OCI-LY3 (cell line): Measurements from ENCODE around the gene KYAT1.

Experiments used
- H2AFZ ChIP-seq: fragments of 200-600, 300-600 bp; shearing (Covaris generic); 2 replicates; pipeline ENCODE4 v1.6.0; 2014; ENCODE audit warnings: antibody characterized with exemption, low read depth, low read length
- H3K27ac ChIP-seq: fragments of 200-600, 300-600 bp; sonication (generic); 2 replicates; pipeline ENCODE4 v1.5.1; 2014; ENCODE audit warnings: mild to moderate bottlenecking, low read length, moderate library complexity, mixed read lengths
- H3K27me3 ChIP-seq: fragments of 200-600, 300-600 bp; sonication (generic); 2 replicates; pipeline ENCODE4 v1.6.1; 2014; ENCODE audit warnings: low read depth, low read length, mixed read lengths
- H3K36me3 ChIP-seq: fragments of 200-600, 300-600 bp; sonication (generic); replicated peaks from 2 replicates; pipeline ENCODE3; 2014; ENCODE audit warnings: low read depth, low read length, mixed read lengths
- H3K4me1 ChIP-seq: fragments of 300-600, 200-600 bp; sonication (generic); 2 replicates; pipeline ENCODE4 v1.6.1; 2014; ENCODE audit warnings: low read length, mixed read lengths
- H3K4me2 ChIP-seq: fragments of 200-600, 300-600 bp; sonication (generic); 2 replicates; pipeline ENCODE4 v1.6.1; 2014; ENCODE audit warnings: low read length, mixed read lengths
- H3K4me3 ChIP-seq: fragments of 300-600, 200-600 bp; sonication (generic); 2 replicates; pipeline ENCODE4 v1.5.1; 2014; ENCODE audit warnings: antibody characterized with exemption, mild to moderate bottlenecking, low read length, moderate library complexity
- H3K79me2 ChIP-seq: fragments of 300-600, 200-600 bp; shearing (Covaris generic); 2 replicates; pipeline ENCODE4 v1.6.1; 2014; ENCODE audit warnings: mild to moderate bottlenecking, low read length, mixed read lengths
- H3K9ac ChIP-seq: fragments of 300-600, 200-600 bp; shearing (Covaris generic); 2 replicates; pipeline ENCODE4 v1.6.0; 2014; ENCODE audit warnings: mild to moderate bottlenecking, low read length, moderate library complexity
- H3K9me3 ChIP-seq: fragments of 200-600, 300-600 bp; shearing (Covaris generic); 2 replicates; pipeline ENCODE4 v1.6.1; 2014; ENCODE audit warnings: low read length, mixed read lengths; ENCODE audit not compliant: insufficient read depth
- H4K20me1 ChIP-seq: fragments of 200-600, 300-600 bp; sonication (generic); 2 replicates; pipeline ENCODE4 v1.6.1; 2016; ENCODE audit warnings: low read length, mixed read lengths; ENCODE audit not compliant: insufficient read depth
- EZH2phosphoT487 ChIP-seq: fragments of 200-600 bp; shearing (Covaris generic); IDR thresholded peaks from 2 replicates; pipeline ENCODE4 v1.6.1; 2018; ENCODE audit warnings: antibody characterized with exemption, mixed run types, low read depth
- TF ChIP-seq, protein P1 (sequence below): fragments of 200-600, 300-600 bp; sonication (generic); IDR thresholded peaks from 2 replicates; pipeline ENCODE4 v1.5.1; 2014; ENCODE audit warnings: antibody characterized with exemption, low read length, low read depth

Gene KYAT1

DNA sequence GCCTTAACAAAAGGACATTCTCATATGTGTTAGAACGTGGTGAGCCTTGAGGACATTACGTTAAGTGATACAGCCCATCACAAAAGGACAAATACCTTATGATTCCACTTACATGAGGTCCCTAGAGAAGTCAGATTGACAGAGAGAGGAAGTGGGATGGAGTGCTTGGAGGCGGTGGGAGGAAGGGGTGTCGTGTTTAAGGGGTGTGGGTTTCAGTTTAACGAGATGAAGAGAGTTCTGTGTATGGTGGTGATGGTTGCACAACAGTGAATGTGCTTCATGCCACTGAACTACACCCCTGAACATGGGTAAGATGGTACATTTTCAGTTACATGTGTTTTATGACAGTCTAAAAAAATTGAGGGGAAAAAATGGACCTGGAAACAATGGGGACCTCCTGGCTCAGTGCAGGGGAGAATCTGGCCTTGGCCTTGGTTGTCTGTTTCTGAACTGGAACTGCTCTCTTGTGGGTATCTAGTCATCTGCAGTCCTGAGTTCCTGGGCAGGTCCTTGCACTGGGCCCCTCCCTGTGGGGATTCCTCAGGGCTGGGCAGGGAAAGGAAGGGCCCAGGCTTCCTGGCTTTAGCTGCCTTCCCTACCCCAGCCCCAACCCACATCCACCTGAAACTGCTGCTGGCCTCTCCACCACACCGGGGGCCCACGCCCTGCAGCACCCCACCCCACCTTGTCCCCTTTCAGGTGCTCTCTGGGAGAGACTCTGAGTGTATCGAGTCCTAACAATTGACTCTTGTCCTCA lies 18.0 kb upstream of the KYAT1 start:
- H3K4me1 ChIP-seq, result peaks cover 17% of the 10 kb centered on the region; the same call in 1 of the 2 replicates
- H3K4me2 ChIP-seq, result no peak overlapping the region
- 0 out of 2 replicates have a peak, but pooled peaks cover 4% of the 10 kb centered on the region for H4K20me1 ChIP-seq
- no peaks in the 10 kb centered on the region for H3K27me3 ChIP-seq
- H3K4me3 ChIP-seq, result no peak overlapping the region
- H3K9ac ChIP-seq, result no peak overlapping the region
- H3K36me3 ChIP-seq, result peaks cover 6% of the 10 kb centered on the region
- H3K79me2 ChIP-seq, result no peaks in the 10 kb centered on the region
- no peak overlapping the region for H3K27ac ChIP-seq
- no peaks in the 10 kb centered on the region for H3K9me3 ChIP-seq
- TF ChIP-seq, protein P1, sequence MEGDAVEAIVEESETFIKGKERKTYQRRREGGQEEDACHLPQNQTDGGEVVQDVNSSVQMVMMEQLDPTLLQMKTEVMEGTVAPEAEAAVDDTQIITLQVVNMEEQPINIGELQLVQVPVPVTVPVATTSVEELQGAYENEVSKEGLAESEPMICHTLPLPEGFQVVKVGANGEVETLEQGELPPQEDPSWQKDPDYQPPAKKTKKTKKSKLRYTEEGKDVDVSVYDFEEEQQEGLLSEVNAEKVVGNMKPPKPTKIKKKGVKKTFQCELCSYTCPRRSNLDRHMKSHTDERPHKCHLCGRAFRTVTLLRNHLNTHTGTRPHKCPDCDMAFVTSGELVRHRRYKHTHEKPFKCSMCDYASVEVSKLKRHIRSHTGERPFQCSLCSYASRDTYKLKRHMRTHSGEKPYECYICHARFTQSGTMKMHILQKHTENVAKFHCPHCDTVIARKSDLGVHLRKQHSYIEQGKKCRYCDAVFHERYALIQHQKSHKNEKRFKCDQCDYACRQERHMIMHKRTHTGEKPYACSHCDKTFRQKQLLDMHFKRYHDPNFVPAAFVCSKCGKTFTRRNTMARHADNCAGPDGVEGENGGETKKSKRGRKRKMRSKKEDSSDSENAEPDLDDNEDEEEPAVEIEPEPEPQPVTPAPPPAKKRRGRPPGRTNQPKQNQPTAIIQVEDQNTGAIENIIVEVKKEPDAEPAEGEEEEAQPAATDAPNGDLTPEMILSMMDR, result no peak
- TF ChIP-seq EZH2phosphoT487, result no peak
- H2AFZ ChIP-seq, result no peak overlapping the region

DNA sequence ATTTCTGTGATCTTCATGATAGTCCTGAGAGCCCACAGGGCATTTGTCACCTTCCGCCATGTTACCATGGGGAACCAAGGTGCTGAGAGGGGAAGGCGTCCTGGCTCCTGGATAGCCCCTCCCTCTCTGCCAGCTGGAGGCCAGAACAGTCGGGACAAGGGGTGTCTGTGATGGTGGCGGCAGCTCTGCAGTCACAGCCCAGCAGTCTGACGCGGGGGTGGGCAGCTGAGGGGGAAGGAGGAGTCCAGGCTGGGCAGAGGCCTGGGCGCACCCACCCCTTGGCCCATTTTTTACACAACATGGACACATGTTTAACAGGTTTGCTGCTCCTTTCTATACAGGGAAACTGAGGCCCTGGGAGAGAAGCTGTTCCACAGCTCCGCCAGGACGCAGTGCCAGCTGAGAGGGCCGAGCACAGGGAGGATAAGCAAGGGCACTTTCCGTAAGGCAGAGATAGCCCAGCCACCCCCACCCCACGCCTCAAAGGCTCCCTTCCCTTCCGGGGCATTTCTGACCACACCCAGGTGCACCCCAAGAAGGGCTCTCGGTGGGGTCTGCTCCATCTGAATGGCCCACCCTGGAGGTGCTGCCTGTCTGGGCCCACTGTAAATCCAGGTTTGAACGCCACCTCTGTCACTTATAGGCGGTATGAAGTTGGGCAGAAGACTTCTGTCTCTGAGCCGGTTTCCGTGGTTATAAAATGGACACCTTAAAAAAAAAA lies 17.3 kb upstream of the KYAT1 start:
- Histone ChIP-seq H3K4me3 (no peak overlapping the region), H3K4me2 (no peak overlapping the region), H3K4me1 (peaks cover 17% of the 10 kb centered on the region; the same call in 1 of the 2 replicates), H4K20me1 (0 out of 2 replicates have a peak, but pooled peaks cover 4% of the 10 kb centered on the region), H3K36me3 (peaks cover 6% of the 10 kb centered on the region), H2AFZ (no peak overlapping the region), H3K9me3 (no peaks in the 10 kb centered on the region), H3K27me3 (no peaks in the 10 kb centered on the region), H3K79me2 (no peaks in the 10 kb centered on the region), H3K9ac (no peak overlapping the region), H3K27ac (no peak overlapping the region)
- TF ChIP-seq, protein P1, result no peak
- no peak for TF ChIP-seq EZH2phosphoT487

DNA sequence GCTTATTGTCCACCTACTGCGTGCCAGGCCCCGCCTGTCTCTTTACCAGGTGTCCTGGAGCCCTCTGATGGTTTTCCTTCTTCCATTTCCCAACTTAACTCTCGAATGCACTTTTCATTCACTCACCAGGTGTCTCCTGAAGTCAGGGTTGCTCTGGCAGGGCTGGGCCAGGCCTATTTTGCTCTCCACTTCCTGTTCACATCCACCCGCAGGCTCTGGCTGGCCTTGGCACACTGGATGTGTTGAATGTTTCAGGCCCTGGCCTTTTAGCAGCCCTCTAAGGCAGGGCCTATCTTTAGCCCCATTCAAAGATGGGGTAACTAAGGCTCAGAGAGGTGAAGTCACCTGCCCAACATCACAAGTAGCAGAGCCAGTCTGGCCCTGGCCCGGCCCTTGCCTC lies 16.6 kb upstream of the KYAT1 start:
- H3K27ac ChIP-seq, result no peak overlapping the region
- H2AFZ ChIP-seq, result no peak overlapping the region
- no peaks in the 10 kb centered on the region for H3K9me3 ChIP-seq
- H3K27me3 ChIP-seq, result no peaks in the 10 kb centered on the region
- no peak overlapping the region for H3K9ac ChIP-seq
- H3K4me3 ChIP-seq, result no peak overlapping the region
- no peaks in the 10 kb centered on the region for H3K79me2 ChIP-seq
- peaks cover 7% of the 10 kb centered on the region for H3K36me3 ChIP-seq
- 0 out of 2 replicates have a peak, but pooled peaks cover 4% of the 10 kb centered on the region for H4K20me1 ChIP-seq
- H3K4me2 ChIP-seq, result no peak overlapping the region
- peaks cover 17% of the 10 kb centered on the region; the same call in 1 of the 2 replicates for H3K4me1 ChIP-seq
- no peak for TF ChIP-seq EZH2phosphoT487
- TF ChIP-seq, protein P1, result no peak

DNA sequence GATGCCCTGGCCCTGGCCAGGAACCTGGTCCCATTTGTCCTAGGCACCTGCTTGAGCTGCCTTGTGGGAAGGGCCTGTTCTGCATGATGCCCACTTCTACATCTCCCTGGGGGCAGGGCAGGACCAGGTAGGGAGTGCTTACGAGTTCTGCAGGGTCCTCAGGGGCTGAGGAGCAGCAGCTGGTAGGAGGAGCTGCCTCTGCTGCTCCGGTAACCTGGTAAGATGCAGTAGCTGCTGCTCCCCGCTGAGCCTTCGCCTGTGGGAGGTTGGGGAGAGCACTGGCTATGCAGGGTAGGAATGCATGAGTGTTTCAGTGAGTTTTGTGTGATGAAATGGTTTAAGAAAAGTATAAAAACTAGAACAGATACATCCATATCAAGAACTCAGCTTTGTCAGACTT lies 13.8 kb upstream of the KYAT1 start:
- H3K9me3 ChIP-seq, result no peaks in the 10 kb centered on the region
- TF ChIP-seq, protein P1, result no peak
- TF ChIP-seq EZH2phosphoT487, result no peak
- H3K79me2 ChIP-seq, result 0 out of 2 replicates have a peak, but pooled peaks cover 1% of the 10 kb centered on the region
- H2AFZ ChIP-seq, result no peak overlapping the region
- H3K36me3 ChIP-seq, result peaks cover 13% of the 10 kb centered on the region
- no peaks in the 10 kb centered on the region for H3K27me3 ChIP-seq
- H3K9ac ChIP-seq, result no peak overlapping the region
- no peak overlapping the region for H3K4me3 ChIP-seq
- peaks cover 5% of the 10 kb centered on the region; the same call in 1 of the 2 replicates for H3K4me1 ChIP-seq
- 0 out of 2 replicates have a peak, but pooled peaks cover 4% of the 10 kb centered on the region for H4K20me1 ChIP-seq
- H3K4me2 ChIP-seq, result no peak overlapping the region
- no peak overlapping the region for H3K27ac ChIP-seq
